ENCODE results near the gene ARHGAP26. TPM values are rescaled to one million over a fixed set of nuclear protein-coding genes. Genes with fewer than 3 reads are reported as not detected.

The ARHGAP26 gene
- total and polyA plus RNA-seq, 4 donors, result 5.4 to 52.3 (median 30.4) TPM

- Histone ChIP-seq H3K9me3 (ENCODE audit: control insufficient read depth in 4 of 4, insufficient read depth in 3 of 4, low read length in 3 of 4) (peaks cover 0 to 2% (median 2%) of the 10 kb centered on the region in 4 donors), H3K36me3 (ENCODE audit: control insufficient read depth in 4 of 4, insufficient read depth in 4 of 4, low read length in 4 of 4) (no peaks in the 10 kb centered on the region), H3K4me3 (no peak overlapping the region), H3K27ac (ENCODE audit: low read depth in 1 of 2, low read length in 1 of 2) (no peak overlapping the region), H3K9ac (ENCODE audit: insufficient read depth in 1 of 2, low read length in 2 of 2) (no peak overlapping the region), H3K4me1 (ENCODE audit: control insufficient read depth in 5 of 5, insufficient read depth in 5 of 5, low read length in 5 of 5) (peaks cover 0 to 12% (median 3%) of the 10 kb centered on the region in 5 donors), H3K27me3 (ENCODE audit: control insufficient read depth in 3 of 3, insufficient read depth in 3 of 3, low read length in 2 of 3) (no peaks in the 10 kb centered on the region)
- whole genome bisulfite sequencing, 2 donors, result 96 to 99% methylated on average over 4 of the region's 4 CpGs
- no peak for ATAC-seq (ENCODE audit: insufficient read depth, low FRiP score)
- DNase-seq, result no peak
- TF ChIP-seq, protein P1, sequence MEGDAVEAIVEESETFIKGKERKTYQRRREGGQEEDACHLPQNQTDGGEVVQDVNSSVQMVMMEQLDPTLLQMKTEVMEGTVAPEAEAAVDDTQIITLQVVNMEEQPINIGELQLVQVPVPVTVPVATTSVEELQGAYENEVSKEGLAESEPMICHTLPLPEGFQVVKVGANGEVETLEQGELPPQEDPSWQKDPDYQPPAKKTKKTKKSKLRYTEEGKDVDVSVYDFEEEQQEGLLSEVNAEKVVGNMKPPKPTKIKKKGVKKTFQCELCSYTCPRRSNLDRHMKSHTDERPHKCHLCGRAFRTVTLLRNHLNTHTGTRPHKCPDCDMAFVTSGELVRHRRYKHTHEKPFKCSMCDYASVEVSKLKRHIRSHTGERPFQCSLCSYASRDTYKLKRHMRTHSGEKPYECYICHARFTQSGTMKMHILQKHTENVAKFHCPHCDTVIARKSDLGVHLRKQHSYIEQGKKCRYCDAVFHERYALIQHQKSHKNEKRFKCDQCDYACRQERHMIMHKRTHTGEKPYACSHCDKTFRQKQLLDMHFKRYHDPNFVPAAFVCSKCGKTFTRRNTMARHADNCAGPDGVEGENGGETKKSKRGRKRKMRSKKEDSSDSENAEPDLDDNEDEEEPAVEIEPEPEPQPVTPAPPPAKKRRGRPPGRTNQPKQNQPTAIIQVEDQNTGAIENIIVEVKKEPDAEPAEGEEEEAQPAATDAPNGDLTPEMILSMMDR (IDR thresholded peaks at IDR 0.05; ENCODE audit: control extremely low read depth, extremely low read depth), result no peak
Observed at GRCh38 chr5:143191720-143192119, 421.5 kb downstream of the ARHGAP26 start.

- Histone ChIP-seq H3K9ac (ENCODE audit: insufficient read depth in 1 of 2, low read length in 2 of 2) (no peak overlapping the region), H3K4me3 (no peak overlapping the region), H3K27me3 (ENCODE audit: control insufficient read depth in 3 of 3, insufficient read depth in 3 of 3, low read length in 2 of 3) (no peaks in the 10 kb centered on the region), H3K27ac (ENCODE audit: low read depth in 1 of 2, low read length in 1 of 2) (no peak overlapping the region), H3K9me3 (ENCODE audit: control insufficient read depth in 4 of 4, insufficient read depth in 3 of 4, low read length in 3 of 4) (peaks cover 0 to 4% (median 2%) of the 10 kb centered on the region in 4 donors), H3K4me1 (ENCODE audit: control insufficient read depth in 5 of 5, insufficient read depth in 5 of 5, low read length in 5 of 5) (peaks cover 0 to 12% (median 3%) of the 10 kb centered on the region in 5 donors), H3K36me3 (ENCODE audit: control insufficient read depth in 4 of 4, insufficient read depth in 4 of 4, low read length in 4 of 4) (no peaks in the 10 kb centered on the region)
- TF ChIP-seq, protein P1 (IDR thresholded peaks at IDR 0.05; ENCODE audit: control extremely low read depth, extremely low read depth), result no peak
- ATAC-seq (ENCODE audit: insufficient read depth, low FRiP score) (no peak), DNase-seq (no peak)
- WGBS, 2 donors, result 86 to 95% methylated on average over 4 of the region's 4 CpGs
Observed at GRCh38 chr5:143192191-143192900, 422.2 kb downstream of the ARHGAP26 start.

- TF ChIP-seq, protein P1 (IDR thresholded peaks at IDR 0.05; ENCODE audit: control extremely low read depth, extremely low read depth), result no peak
- 71 to 72% methylated on average over 1 of the region's 1 CpG for WGBS, 2 donors
- no peaks in the 10 kb centered on the region for H3K27me3 ChIP-seq (ENCODE audit: control insufficient read depth in 3 of 3, insufficient read depth in 3 of 3, low read length in 2 of 3)
- H3K9ac ChIP-seq (ENCODE audit: insufficient read depth in 1 of 2, low read length in 2 of 2), result no peak overlapping the region
- H3K9me3 ChIP-seq (ENCODE audit: control insufficient read depth in 4 of 4, insufficient read depth in 3 of 4, low read length in 3 of 4), result peaks cover 0 to 9% (median 2%) of the 10 kb centered on the region in 4 donors
- no peak for ATAC-seq (ENCODE audit: insufficient read depth, low FRiP score)
- no peak overlapping the region for H3K27ac ChIP-seq (ENCODE audit: low read depth in 1 of 2, low read length in 1 of 2)
- H3K4me1 ChIP-seq (ENCODE audit: control insufficient read depth in 5 of 5, insufficient read depth in 5 of 5, low read length in 5 of 5), result peaks cover 0 to 12% (median 3%) of the 10 kb centered on the region in 5 donors
- peaks cover 0 to 5% (median 0%) of the 10 kb centered on the region in 4 donors for H3K36me3 ChIP-seq (ENCODE audit: control insufficient read depth in 4 of 4, insufficient read depth in 4 of 4, low read length in 4 of 4)
- DNase-seq, result no peak
- H3K4me3 ChIP-seq, result no peak overlapping the region
Observed at GRCh38 chr5:143194206-143194605, 424.0 kb downstream of the ARHGAP26 start.

Data from lung (tissue), 12 donors.